Fibroblast of the aortic adventitia (primary cell): Measurements from ENCODE around the gene CSNK2A3. TPM values are rescaled to one million over a fixed set of nuclear protein-coding genes. Genes with fewer than 3 reads are reported as not detected.
A peak's percentile ranks its signal among the peaks of the same experiment; 100 is the strongest.

ENCODE experiments used
- DNase-seq: peaks from one replicate; pipeline ENCODE4 v3.0.0-alpha.2; 2010; ENCODE audit warnings: low read depth
- H3K4me3 ChIP-seq: 2 replicates; pipeline ENCODE4 v1.5.1; 2011; ENCODE audit warnings: low read depth, mild to moderate bottlenecking, control low read depth, low read length, moderate library complexity
- CTCF ChIP-seq: IDR thresholded peaks from 2 replicates; pipeline ENCODE4 v1.5.1; 2011; ENCODE audit warnings: mild to moderate bottlenecking, low read length, control low read depth, inconsistent platforms; ENCODE audit not compliant: insufficient read depth
- total RNA-seq: library from RNA; depleted of rRNA; stranded (reverse); fragments of >200 nt; gene quantifications from 2 replicates; pipeline ENCODE4 v1.2.3, GENCODE V29; 2012; ENCODE audit warnings: low replicate concordance

CSNK2A3 gene
- total RNA-seq, 1 donor: 1.6 TPM

- no peak for DNase-seq
- no peak overlapping the region for H3K4me3 ChIP-seq
- TF ChIP-seq CTCF: no peak
Measured at GRCh38 chr11:11387622-11388305, 34.7 kb upstream of the CSNK2A3 start.

- no peak for DNase-seq
- H3K4me3 ChIP-seq: no peak overlapping the region
Measured at GRCh38 chr11:11387207-11387606, 34.2 kb upstream of the CSNK2A3 start.

GRCh38 chr11:11384829-11385228 is 31.8 kb upstream of the CSNK2A3 start:
- no peak for DNase-seq

More at GRCh38 chr11:11387207-11387606, 34.2 kb upstream of the CSNK2A3 start:
- TF ChIP-seq CTCF: no peak

GRCh38 chr11:11383995-11384394 is 30.9 kb upstream of the CSNK2A3 start:
- DNase-seq: no peak
- no peak for TF ChIP-seq CTCF
- H3K4me3 ChIP-seq: no peak overlapping the region

More at GRCh38 chr11:11384829-11385228, 31.8 kb upstream of the CSNK2A3 start:
- no peak for TF ChIP-seq CTCF
- H3K4me3 ChIP-seq: no peak overlapping the region

GRCh38 chr11:11382858-11383532 is 29.9 kb upstream of the CSNK2A3 start:
- no peak for DNase-seq
- no peak for TF ChIP-seq CTCF
- H3K4me3 ChIP-seq: no peak overlapping the region

GRCh38 chr11:11381471-11382105 is 28.5 kb upstream of the CSNK2A3 start:
- TF ChIP-seq CTCF: no peak

More at GRCh38 chr11:11381471-11382105, 28.5 kb upstream of the CSNK2A3 start:
- peak; percentile 2 for DNase-seq
- H3K4me3 ChIP-seq: no peak overlapping the region
